Measurements from ENCODE around the gene KIF26A. TPM values are rescaled to one million over a fixed set of nuclear protein-coding genes. Genes with fewer than 3 reads are reported as not detected.

The KIF26A gene
- total and polyA plus RNA-seq, 2 donors from 2014 or later, result 2.3 to 12.3 TPM

DNA sequence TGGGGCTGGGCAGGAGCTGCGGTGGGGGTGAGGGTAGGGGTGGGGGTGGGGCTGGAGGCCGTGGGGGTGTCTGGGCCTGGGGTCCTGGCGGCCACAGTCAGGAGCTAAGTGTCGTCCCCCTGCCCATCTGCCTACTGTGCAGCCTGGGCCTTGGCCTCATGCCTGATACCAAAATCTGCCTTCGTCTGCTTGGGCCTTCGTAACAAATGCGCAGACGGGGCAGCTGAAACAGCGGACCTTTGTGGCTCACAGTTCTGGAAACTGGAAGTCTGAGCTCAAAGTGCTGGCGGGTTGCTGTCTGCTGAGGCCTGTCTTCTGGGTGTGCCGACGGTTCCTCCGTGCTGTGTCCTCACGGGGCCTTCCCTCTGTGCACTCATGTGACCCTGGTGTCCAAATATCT lies 61.7 kb downstream of the KIF26A start:
- FAIRE-seq (no peak), DNase-seq (no peak)
- no peaks in the 10 kb centered on the region for H3K9me3 ChIP-seq (ENCODE audit: control insufficient read depth in 2 of 3, insufficient read depth in 1 of 3, low read length in 3 of 3)
- peaks cover 0 to 15% (median 0%) of the 10 kb centered on the region in 3 donors for H3K4me1 ChIP-seq (ENCODE audit: control insufficient read depth in 2 of 3, insufficient read depth in 2 of 3, low read depth in 1 of 3, low read length in 3 of 3)
- H3K36me3 ChIP-seq (ENCODE audit: control insufficient read depth in 2 of 3, insufficient read depth in 3 of 3, low read length in 3 of 3), result no peaks in the 10 kb centered on the region
- H3K27me3 ChIP-seq (ENCODE audit: control insufficient read depth, insufficient read depth, low read length), result no peaks in the 10 kb centered on the region
- TF ChIP-seq, protein P1, sequence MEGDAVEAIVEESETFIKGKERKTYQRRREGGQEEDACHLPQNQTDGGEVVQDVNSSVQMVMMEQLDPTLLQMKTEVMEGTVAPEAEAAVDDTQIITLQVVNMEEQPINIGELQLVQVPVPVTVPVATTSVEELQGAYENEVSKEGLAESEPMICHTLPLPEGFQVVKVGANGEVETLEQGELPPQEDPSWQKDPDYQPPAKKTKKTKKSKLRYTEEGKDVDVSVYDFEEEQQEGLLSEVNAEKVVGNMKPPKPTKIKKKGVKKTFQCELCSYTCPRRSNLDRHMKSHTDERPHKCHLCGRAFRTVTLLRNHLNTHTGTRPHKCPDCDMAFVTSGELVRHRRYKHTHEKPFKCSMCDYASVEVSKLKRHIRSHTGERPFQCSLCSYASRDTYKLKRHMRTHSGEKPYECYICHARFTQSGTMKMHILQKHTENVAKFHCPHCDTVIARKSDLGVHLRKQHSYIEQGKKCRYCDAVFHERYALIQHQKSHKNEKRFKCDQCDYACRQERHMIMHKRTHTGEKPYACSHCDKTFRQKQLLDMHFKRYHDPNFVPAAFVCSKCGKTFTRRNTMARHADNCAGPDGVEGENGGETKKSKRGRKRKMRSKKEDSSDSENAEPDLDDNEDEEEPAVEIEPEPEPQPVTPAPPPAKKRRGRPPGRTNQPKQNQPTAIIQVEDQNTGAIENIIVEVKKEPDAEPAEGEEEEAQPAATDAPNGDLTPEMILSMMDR (IDR thresholded peaks at IDR 0.05; ENCODE audit: borderline replicate concordance, extremely low read depth, insufficient read depth), result no peak
- H3K27ac ChIP-seq (ENCODE audit: low read depth in 2 of 2, low read length in 2 of 2), result no peak overlapping the region
- no peak overlapping the region for H3K4me3 ChIP-seq (ENCODE audit: low read length in 3 of 3)
- no peak overlapping the region for H3K9ac ChIP-seq (ENCODE audit: low read length in 3 of 3)
- intact Hi-C loops (cut with DNase I), result no loop called here

GRCh38 chr14:104200591-104200990 lies 62.2 kb downstream of the KIF26A start:
- no peaks in the 10 kb centered on the region for H3K27me3 ChIP-seq (ENCODE audit: control insufficient read depth, insufficient read depth, low read length)
- H3K9ac ChIP-seq (ENCODE audit: low read length in 3 of 3), result no peak overlapping the region
- H3K9me3 ChIP-seq (ENCODE audit: control insufficient read depth in 2 of 3, insufficient read depth in 1 of 3, low read length in 3 of 3), result no peaks in the 10 kb centered on the region
- H3K27ac ChIP-seq (ENCODE audit: low read depth in 2 of 2, low read length in 2 of 2), result no peak overlapping the region
- no peak overlapping the region for H3K4me3 ChIP-seq (ENCODE audit: low read length in 3 of 3)
- DNase-seq, result no peak
- intact Hi-C loops (cut with DNase I), result no loop called here
- FAIRE-seq, result no peak
- peaks cover 0 to 15% (median 0%) of the 10 kb centered on the region in 3 donors for H3K4me1 ChIP-seq (ENCODE audit: control insufficient read depth in 2 of 3, insufficient read depth in 2 of 3, low read depth in 1 of 3, low read length in 3 of 3)
- TF ChIP-seq, protein P1 (IDR thresholded peaks at IDR 0.05; ENCODE audit: borderline replicate concordance, extremely low read depth, insufficient read depth), result no peak
- no peaks in the 10 kb centered on the region for H3K36me3 ChIP-seq (ENCODE audit: control insufficient read depth in 2 of 3, insufficient read depth in 3 of 3, low read length in 3 of 3)

GRCh38 chr14:104201063-104201462 lies 62.7 kb downstream of the KIF26A start:
- no peaks in the 10 kb centered on the region for H3K36me3 ChIP-seq (ENCODE audit: control insufficient read depth in 2 of 3, insufficient read depth in 3 of 3, low read length in 3 of 3)
- intact Hi-C loops (cut with DNase I), result no loop called here
- H3K4me1 ChIP-seq (ENCODE audit: control insufficient read depth in 2 of 3, insufficient read depth in 2 of 3, low read depth in 1 of 3, low read length in 3 of 3), result peaks cover 0 to 15% (median 0%) of the 10 kb centered on the region in 3 donors
- no peak for DNase-seq
- no peaks in the 10 kb centered on the region for H3K27me3 ChIP-seq (ENCODE audit: control insufficient read depth, insufficient read depth, low read length)
- H3K9me3 ChIP-seq (ENCODE audit: control insufficient read depth in 2 of 3, insufficient read depth in 1 of 3, low read length in 3 of 3), result no peaks in the 10 kb centered on the region
- no peak overlapping the region for H3K4me3 ChIP-seq (ENCODE audit: low read length in 3 of 3)
- H3K9ac ChIP-seq (ENCODE audit: low read length in 3 of 3), result no peak overlapping the region
- no peak for FAIRE-seq
- no peak overlapping the region for H3K27ac ChIP-seq (ENCODE audit: low read depth in 2 of 2, low read length in 2 of 2)
- TF ChIP-seq, protein P1 (IDR thresholded peaks at IDR 0.05; ENCODE audit: borderline replicate concordance, extremely low read depth, insufficient read depth), result no peak

DNA sequence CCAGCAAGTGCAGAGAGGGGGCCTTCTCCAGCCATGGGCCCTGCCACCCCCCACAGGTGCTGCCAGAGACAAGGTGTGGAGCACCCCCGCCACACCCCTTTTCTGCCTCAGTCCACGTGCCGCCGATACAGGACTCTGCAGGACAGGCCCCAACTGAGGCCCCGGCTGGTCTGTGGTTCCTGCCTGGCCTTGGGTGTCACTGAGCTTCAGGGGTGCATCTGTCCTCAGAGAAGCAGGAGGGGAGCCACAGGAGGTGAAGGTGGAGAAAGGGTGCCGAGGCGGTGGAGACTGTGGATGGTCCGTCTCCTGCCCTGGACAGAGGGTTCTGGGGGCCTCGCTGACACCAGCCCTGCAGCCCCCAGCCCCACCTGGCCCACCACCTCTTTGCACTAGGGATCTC lies 63.1 kb downstream of the KIF26A start:
- no peak for FAIRE-seq
- DNase-seq, result no peak

More for the DNA sequence above, 63.1 kb downstream of the KIF26A start:
- Histone ChIP-seq H3K4me1 (ENCODE audit: control insufficient read depth in 2 of 3, insufficient read depth in 2 of 3, low read depth in 1 of 3, low read length in 3 of 3) (peaks cover 0 to 13% (median 0%) of the 10 kb centered on the region in 3 donors), H3K36me3 (ENCODE audit: control insufficient read depth in 2 of 3, insufficient read depth in 3 of 3, low read length in 3 of 3) (no peaks in the 10 kb centered on the region), H3K9me3 (ENCODE audit: control insufficient read depth in 2 of 3, insufficient read depth in 1 of 3, low read length in 3 of 3) (no peaks in the 10 kb centered on the region), H3K27me3 (ENCODE audit: control insufficient read depth, insufficient read depth, low read length) (no peaks in the 10 kb centered on the region), H3K9ac (ENCODE audit: low read length in 3 of 3) (no peak overlapping the region), H3K4me3 (ENCODE audit: low read length in 3 of 3) (no peak overlapping the region), H3K27ac (ENCODE audit: low read depth in 2 of 2, low read length in 2 of 2) (no peak overlapping the region)
- TF ChIP-seq, protein P1 (IDR thresholded peaks at IDR 0.05; ENCODE audit: borderline replicate concordance, extremely low read depth, insufficient read depth), result no peak
- intact Hi-C loops (cut with DNase I), result no loop called here
